SK-N-SH (cell line): ENCODE measurements around the gene TSHZ2. TPM values are rescaled to one million over a fixed set of nuclear protein-coding genes. Genes with fewer than 3 reads are reported as not detected.

Experiments
- CTCF ChIA-PET: fragments of 300-600, 350-600 bp; formaldehyde crosslinking; extraction: SDS; loops from one replicate; lab custom pipeline; 2021; lab: Yijun Ruan, JAX
- POLR2A ChIA-PET: fragments of 350-600 bp; sonication (Branson Sonifier 250); formaldehyde crosslinking; extraction: SDS; loops from one replicate; lab custom pipeline; 2020; ENCODE audit warnings: antibody characterized with exemption, inconsistent platforms; lab: Yijun Ruan, JAX
- DNase-seq: peaks from one replicate; pipeline ENCODE4 v3.0.0; 2012
- H2AFZ ChIP-seq: fragments of 200-600 bp; sonication (generic); 2 replicates; pipeline ENCODE4 v1.8.1; 2016; ENCODE audit warnings: antibody characterized with exemption, mild to moderate bottlenecking, low read depth
- H3F3A ChIP-seq: fragments of 200-600 bp; sonication (generic); replicated peaks from 2 replicates; pipeline ENCODE3; 2016; ENCODE audit warnings: antibody characterized with exemption, mild to moderate bottlenecking; ENCODE audit not compliant: insufficient read depth
- H3K27ac ChIP-seq, 2 experiments: fragments of 200-500 bp in 1 of 2; fragments of 200-600 bp in 1 of 2; sonication (Bioruptor generic) in 1 of 2; sonication (generic), shearing (Covaris generic) in 1 of 2; 2 replicates each; pipeline versions ENCODE4 v1.5.1 to v1.6.1; 2014 to 2016; ENCODE audit warnings: low read depth in 2 of 2, inconsistent platforms in 1 of 2, low read length in 1 of 2, mild to moderate bottlenecking in 1 of 2, mixed read lengths in 1 of 2
- H3K27me3 ChIP-seq: fragments of 200-600 bp; sonication (generic), shearing (Covaris generic); 2 replicates; pipeline ENCODE4 v1.6.1; 2016; ENCODE audit warnings: mixed run types; ENCODE audit not compliant: insufficient read depth
- H3K36me3 ChIP-seq, 2 experiments: fragments of 200-500 bp in 1 of 2; fragments of 200-600 bp in 1 of 2; sonication (Bioruptor generic) in 1 of 2; sonication (generic) in 1 of 2; replicated peaks in 1 of 2; 2 replicates each; pipeline versions ENCODE3 to v1.5.1; 2014 to 2016; ENCODE audit warnings: low read length in 1 of 2, mild to moderate bottlenecking in 1 of 2; ENCODE audit not compliant: insufficient read depth in 2 of 2, control insufficient read depth in 1 of 2
- H3K4me1 ChIP-seq, 2 experiments: fragments of 200-500 bp in 1 of 2; fragments of 200-600 bp in 1 of 2; sonication (Bioruptor generic) in 1 of 2; sonication (generic), shearing (Covaris generic) in 1 of 2; 2 replicates each; pipeline versions ENCODE4 v1.5.1 to v1.6.1; 2014 to 2016; ENCODE audit warnings: low read depth in 1 of 2, low read length in 1 of 2, mixed run types in 1 of 2; ENCODE audit not compliant: insufficient read depth in 2 of 2, control insufficient read depth in 1 of 2
- H3K4me2 ChIP-seq: fragments of 200-600 bp; sonication (generic), shearing (Covaris generic); 2 replicates; pipeline ENCODE4 v1.6.1; 2017; ENCODE audit warnings: mixed run types
- H3K4me3 ChIP-seq, 2 experiments: fragments of 200-500 bp in 1 of 2; fragments of 200-600 bp in 1 of 2; sonication (Bioruptor generic) in 1 of 2; sonication (generic), shearing (Covaris generic) in 1 of 2; 2 replicates each; pipeline versions ENCODE4 v1.5.1 to v1.8.1; 2014 to 2016; ENCODE audit warnings: low read depth in 2 of 2, inconsistent platforms in 1 of 2, low read length in 1 of 2, mild to moderate bottlenecking in 1 of 2, mixed read lengths in 1 of 2, moderate library complexity in 1 of 2
- H3K79me2 ChIP-seq: fragments of 200-600 bp; sonication (generic); 2 replicates; pipeline ENCODE4 v1.8.1; 2017; ENCODE audit warnings: mild to moderate bottlenecking; ENCODE audit not compliant: insufficient read depth
- H3K9ac ChIP-seq: fragments of 200-600 bp; sonication (generic); 2 replicates; pipeline ENCODE4 v1.6.1; 2017; ENCODE audit warnings: mixed run types
- H3K9me2 ChIP-seq: fragments of 200-600 bp; sonication (generic); 2 replicates; pipeline ENCODE4 v1.6.1; 2017; ENCODE audit warnings: mixed run types
- H3K9me3 ChIP-seq: fragments of 200-600 bp; sonication (generic); 2 replicates; pipeline ENCODE4 v1.6.1; 2017; ENCODE audit warnings: mixed run types, mild to moderate bottlenecking, moderate library complexity
- H4K20me1 ChIP-seq: fragments of 200-600 bp; sonication (generic); 2 replicates; pipeline ENCODE4 v1.6.1; 2017; ENCODE audit warnings: mild to moderate bottlenecking, mixed run types; ENCODE audit not compliant: insufficient read depth
- CTCF ChIP-seq: fragments of 200-600 bp; sonication (generic); IDR thresholded peaks from 2 replicates; pipeline ENCODE4 v1.6.1; 2017; ENCODE audit warnings: antibody characterized with exemption, mild to moderate bottlenecking, moderate library complexity
- ELF1 ChIP-seq: IDR thresholded peaks from 2 replicates; pipeline ENCODE4 v1.4.0; 2012
- FOSL2 ChIP-seq: IDR thresholded peaks from 2 replicates; pipeline ENCODE4 v1.4.0; 2012; ENCODE audit warnings: low read depth, mild to moderate bottlenecking, moderate library complexity, borderline replicate concordance
- FOXJ3 ChIP-seq: sonication (generic); formaldehyde crosslinking; IDR thresholded peaks from 2 replicates; pipeline ENCODE4 v1.5.1; 2020; ENCODE audit warnings: mild to moderate bottlenecking, missing genetic modification reagents
- GABPA ChIP-seq: IDR thresholded peaks from 2 replicates; pipeline ENCODE4 v1.4.0; 2012; ENCODE audit warnings: low read depth, mild to moderate bottlenecking
- GATA2 ChIP-seq: sonication (generic); formaldehyde crosslinking; IDR thresholded peaks from 2 replicates; pipeline ENCODE4 v1.5.0; 2020; ENCODE audit warnings: mild to moderate bottlenecking, missing genetic modification reagents
- MAX ChIP-seq: IDR thresholded peaks from 2 replicates; pipeline ENCODE4 v1.4.0; 2012; ENCODE audit warnings: low read depth
- NRF1 ChIP-seq: IDR thresholded peaks from 2 replicates; pipeline ENCODE4 v1.6.1; 2012; ENCODE audit warnings: low read depth, mild to moderate bottlenecking, low read length
- POLR2AphosphoS5 ChIP-seq: IDR thresholded peaks from 2 replicates; pipeline ENCODE4 v1.6.1; 2012; ENCODE audit warnings: low read depth, low read length
- RAD21 ChIP-seq: IDR thresholded peaks from 2 replicates; pipeline ENCODE4 v1.6.1; 2012; ENCODE audit warnings: mild to moderate bottlenecking, low read length
- RFX5 ChIP-seq: IDR thresholded peaks from 2 replicates; pipeline ENCODE4 v1.6.1; 2012; ENCODE audit warnings: mild to moderate bottlenecking, improper control_type of control experiment, low read length
- TEAD4 ChIP-seq: IDR thresholded peaks from 2 replicates; pipeline ENCODE4 v1.4.0; 2012; ENCODE audit warnings: mild to moderate bottlenecking, borderline replicate concordance; ENCODE audit not compliant: insufficient read depth
- ZBTB33 ChIP-seq: IDR thresholded peaks from 2 replicates; pipeline ENCODE4 v1.4.0; 2012; ENCODE audit warnings: low read depth, borderline replicate concordance
- WGBS: methylation state at CpG from one replicate; pipeline ENCODE4 v1.1.6; 2017; ENCODE audit warnings: low lambda C conversion rate; 5-methylcytosine and 5-hydroxymethylcytosine counted together
- polyA plus RNA-seq, 3 experiments: library from polyadenylated mRNA; depleted of rRNA; stranded (reverse); fragments of >200 nt; gene quantifications; 2 replicates each; pipeline ENCODE4 v1.2.3, GENCODE V29; 2012
- TF ChIP-seq, protein P1 (sequence below): fragments of 150-350 bp; IDR thresholded peaks from 2 replicates; pipeline ENCODE4 v1.6.1; 2016; ENCODE audit warnings: mild to moderate bottlenecking, low read depth, low read length

The TSHZ2 gene
- polyA plus RNA-seq, 1 of the 3 experiments (the other 2 are of a cell fraction), result 0.13 TPM

DNA sequence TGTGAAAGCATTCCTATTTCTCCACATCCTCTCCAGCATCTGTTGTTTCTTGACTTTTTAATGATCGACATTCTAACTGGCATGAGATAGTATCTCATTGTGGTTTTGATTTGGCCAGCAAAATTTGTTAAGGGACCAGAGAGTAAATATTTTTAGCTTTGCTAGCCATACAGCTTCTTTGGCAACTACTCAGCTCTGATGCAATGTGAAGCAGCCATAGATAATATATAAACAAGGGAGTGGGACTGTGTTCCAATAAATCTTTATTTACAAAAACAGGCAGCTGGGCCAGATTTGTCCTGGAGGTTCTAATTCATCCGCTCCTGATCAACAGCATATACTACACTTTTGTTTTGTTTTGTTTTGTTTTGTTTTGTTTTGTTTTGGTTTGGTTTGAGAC lies 418.6 kb downstream of the TSHZ2 start:
- no peak overlapping the region for H3K9ac ChIP-seq
- H3K4me1 ChIP-seq, result no peaks in the 10 kb centered on the region
- no peaks in the 10 kb centered on the region for H3K36me3 ChIP-seq
- no peak overlapping the region for H3K27ac ChIP-seq
- no peaks in the 10 kb centered on the region for H4K20me1 ChIP-seq
- WGBS, result 51% methylated on average over 2 of the region's 2 CpGs
- H3K27me3 ChIP-seq, result no peaks in the 10 kb centered on the region
- no peaks in the 10 kb centered on the region for H3F3A ChIP-seq
- H3K4me3 ChIP-seq, result no peak overlapping the region
- H3K79me2 ChIP-seq, result no peaks in the 10 kb centered on the region
- H3K9me2 ChIP-seq, result no peaks in the 10 kb centered on the region
- H2AFZ ChIP-seq, result no peak overlapping the region
- no peak overlapping the region for H3K4me2 ChIP-seq
- CTCF ChIA-PET, result no interaction called here
- TF ChIP-seq NRF1 (no peak), CTCF (no peak), FOSL2 (no peak), FOXJ3 (CRISPR knock-in tag) (no peak), RFX5 (no peak), TEAD4 (no peak), ELF1 (no peak), POLR2AphosphoS5 (no peak), RAD21 (no peak), ZBTB33 (no peak), GABPA (no peak), MAX (no peak), GATA2 (no peak)
- TF ChIP-seq, protein P1, sequence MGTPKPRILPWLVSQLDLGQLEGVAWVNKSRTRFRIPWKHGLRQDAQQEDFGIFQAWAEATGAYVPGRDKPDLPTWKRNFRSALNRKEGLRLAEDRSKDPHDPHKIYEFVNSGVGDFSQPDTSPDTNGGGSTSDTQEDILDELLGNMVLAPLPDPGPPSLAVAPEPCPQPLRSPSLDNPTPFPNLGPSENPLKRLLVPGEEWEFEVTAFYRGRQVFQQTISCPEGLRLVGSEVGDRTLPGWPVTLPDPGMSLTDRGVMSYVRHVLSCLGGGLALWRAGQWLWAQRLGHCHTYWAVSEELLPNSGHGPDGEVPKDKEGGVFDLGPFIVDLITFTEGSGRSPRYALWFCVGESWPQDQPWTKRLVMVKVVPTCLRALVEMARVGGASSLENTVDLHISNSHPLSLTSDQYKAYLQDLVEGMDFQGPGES, result no peak
- TF ChIP-seq, all 33 proteins: peak for 0
- no peak for DNase-seq
- H3K9me3 ChIP-seq, result no peaks in the 10 kb centered on the region
- POLR2A ChIA-PET, result no interaction called here
